ENCODE results near the gene L3MBTL4.
"Not testable (repeated sequence)": the region's sequence is repeated elsewhere in the genome, so short reads cannot be mapped to it uniquely, and the experiment has no call there.

L3MBTL4 gene

GRCh38 chr18:6414723-6415417 lies at the start of gene L3MBTL4:
TSS of gene L3MBTL4 (minus strand) at chr18:6414911. CDS start at chr18:6311625, 103,286 bp downstream.
- no peak for DNase-seq (ENCODE audit: low read depth)

- no peak for DNase-seq (ENCODE audit: low read depth)
These were observed 37.5 kb upstream of the L3MBTL4 start for GRCh38 chr18:6452194-6452593.

- no peak for DNase-seq (ENCODE audit: low read depth)
These were observed 34.5 kb upstream of the L3MBTL4 start for GRCh38 chr18:6449213-6449612.

GRCh38 chr18:6444466-6445228 lies 29.9 kb upstream of the L3MBTL4 start:
- no peak for DNase-seq (ENCODE audit: low read depth)

- no peak for DNase-seq (ENCODE audit: low read depth)
These were observed 26.5 kb upstream of the L3MBTL4 start for GRCh38 chr18:6441200-6441599.

- no peak for DNase-seq (ENCODE audit: low read depth)
These were observed 23.5 kb upstream of the L3MBTL4 start for GRCh38 chr18:6437937-6438818.

GRCh38 chr18:6435731-6436130 lies 21.0 kb upstream of the L3MBTL4 start:
- no peak for DNase-seq (ENCODE audit: low read depth)

GRCh38 chr18:6434987-6435709 lies 20.4 kb upstream of the L3MBTL4 start:
- no peak for DNase-seq (ENCODE audit: low read depth)

GRCh38 chr18:6434481-6434880 lies 19.8 kb upstream of the L3MBTL4 start:
- no peak for DNase-seq (ENCODE audit: low read depth)

- DNase-seq (ENCODE audit: low read depth) = no peak
These were observed 17.1 kb upstream of the L3MBTL4 start for GRCh38 chr18:6431659-6432318.

- DNase-seq (ENCODE audit: low read depth) = no peak
These were observed 14.2 kb upstream of the L3MBTL4 start for GRCh38 chr18:6428851-6429395.

GRCh38 chr18:6427286-6427685 lies 12.6 kb upstream of the L3MBTL4 start:
- no peak for DNase-seq (ENCODE audit: low read depth)

GRCh38 chr18:6423289-6423688 lies 8.6 kb upstream of the L3MBTL4 start:
- no peak for DNase-seq (ENCODE audit: low read depth)

GRCh38 chr18:6414118-6414722 lies 491 bp downstream of the L3MBTL4 start:
- DNase-seq (ENCODE audit: low read depth) = no peak

GRCh38 chr18:6413579-6414117 lies 1.1 kb downstream of the L3MBTL4 start:
- no peak for DNase-seq (ENCODE audit: low read depth)

GRCh38 chr18:6412933-6413472 lies 1.7 kb downstream of the L3MBTL4 start:
- DNase-seq (ENCODE audit: low read depth) = no peak

GRCh38 chr18:6411382-6411781 lies 3.3 kb downstream of the L3MBTL4 start:
- DNase-seq (ENCODE audit: low read depth) = no peak

GRCh38 chr18:6409933-6410332 lies 4.8 kb downstream of the L3MBTL4 start:
- no peak for DNase-seq (ENCODE audit: low read depth)

GRCh38 chr18:6408543-6408942 lies 6.2 kb downstream of the L3MBTL4 start:
- not testable (repeated sequence) for DNase-seq (ENCODE audit: low read depth)

GRCh38 chr18:6406910-6407470 lies 7.7 kb downstream of the L3MBTL4 start:
- DNase-seq (ENCODE audit: low read depth) = no peak

All from CMK (cell line).